HG02623 (cell line): ENCODE data around the gene LIX1L.

Experiments used
- ATAC-seq: cut with Tn5 transposase; IDR thresholded peaks from one replicate; pipeline ENCODE4 v1.9.1; 2021; ENCODE audit warnings: moderate library complexity; ENCODE audit not compliant: unreplicated experiment

The LIX1L gene

DNA sequence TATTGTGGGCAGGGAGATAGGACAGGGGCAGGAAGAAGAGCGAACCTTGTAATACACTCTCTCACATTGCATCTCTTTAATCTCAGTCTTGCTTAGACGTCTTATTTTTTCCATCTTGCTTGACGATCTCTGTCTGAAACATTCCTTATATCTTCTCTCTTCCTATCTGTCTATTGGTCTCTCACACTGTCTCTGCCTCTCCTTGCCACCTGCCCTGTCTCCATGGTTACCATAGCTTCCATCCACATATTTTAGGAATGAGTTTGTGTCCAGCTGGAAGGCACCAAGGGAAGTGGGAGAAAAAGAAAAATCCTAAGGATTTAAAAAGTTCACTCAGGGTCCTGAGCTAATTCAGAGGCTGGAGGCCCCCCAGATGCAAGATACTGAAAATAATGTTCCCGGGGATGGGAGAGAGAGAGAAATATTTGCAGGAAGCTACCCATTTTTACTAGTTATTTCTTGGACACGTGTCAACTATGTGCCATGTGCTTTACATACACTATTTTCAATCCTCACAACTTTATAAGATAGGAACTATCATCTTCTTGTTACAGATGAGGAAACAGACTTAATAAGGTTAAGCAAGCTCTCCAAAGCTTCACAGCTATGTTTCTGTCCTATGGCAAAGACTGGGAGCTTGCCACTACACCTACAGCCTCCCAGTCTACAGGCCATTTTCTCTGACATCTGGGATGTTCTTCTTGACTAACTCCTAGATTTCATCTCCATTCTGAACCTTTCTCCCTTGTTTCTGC, 5.6 kb upstream of the LIX1L start:
- no peak for ATAC-seq

- ATAC-seq, result no peak
Observed at GRCh38 chr1:145962157-145963102, 4.6 kb upstream of the LIX1L start.

DNA sequence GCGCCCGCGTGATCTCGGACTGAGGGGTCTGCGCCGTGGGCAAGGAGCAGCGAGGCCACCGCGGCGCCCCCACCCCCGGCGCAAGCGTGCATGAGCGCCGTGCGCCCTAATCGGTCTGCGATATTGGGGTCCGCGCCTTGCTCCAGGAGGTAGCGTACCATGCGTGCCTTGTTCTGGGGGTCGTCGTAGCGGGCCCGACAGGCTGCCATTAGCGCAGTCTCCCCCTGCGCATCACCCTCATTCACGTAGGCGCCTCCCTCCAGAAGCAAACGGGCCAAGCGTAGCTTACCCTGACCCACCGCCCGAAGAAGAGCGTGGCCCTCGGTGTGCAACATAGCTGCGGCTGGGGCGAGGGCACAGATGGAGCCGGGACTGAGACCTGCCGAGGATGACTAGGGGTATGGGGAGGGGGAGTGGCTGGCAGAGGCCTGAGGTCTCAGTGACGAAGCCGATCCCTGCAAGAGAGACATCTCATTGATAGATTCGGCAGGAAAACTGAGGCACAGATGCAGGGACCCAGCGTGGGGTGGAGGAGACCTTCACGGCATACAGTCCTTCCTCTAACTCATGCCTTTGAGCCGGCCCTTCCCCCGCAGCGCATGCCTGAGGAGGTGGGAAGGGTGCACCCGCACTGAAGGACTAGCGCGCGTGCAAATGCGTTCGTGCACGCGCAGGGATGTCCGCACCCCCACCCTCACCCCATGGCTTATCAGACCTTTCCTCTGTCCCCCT, 3.8 kb upstream of the LIX1L start:
- no peak for ATAC-seq

DNA sequence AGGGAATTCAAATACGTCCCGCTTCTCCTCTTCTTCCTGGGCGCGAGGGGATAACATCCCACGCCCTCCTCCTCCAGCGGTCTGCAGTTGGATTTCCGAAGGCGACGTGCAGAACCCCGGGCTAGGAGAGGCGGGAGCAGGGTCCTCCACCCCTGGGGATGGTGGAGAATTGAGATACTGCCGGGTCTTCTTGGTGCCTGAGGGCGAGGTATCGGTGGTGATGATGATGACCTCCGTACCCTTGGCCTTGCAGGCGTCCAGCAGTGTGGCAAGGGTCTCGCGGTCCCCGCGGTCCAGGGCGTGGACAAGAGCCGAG, 3.2 kb upstream of the LIX1L start:
- no peak for ATAC-seq

DNA sequence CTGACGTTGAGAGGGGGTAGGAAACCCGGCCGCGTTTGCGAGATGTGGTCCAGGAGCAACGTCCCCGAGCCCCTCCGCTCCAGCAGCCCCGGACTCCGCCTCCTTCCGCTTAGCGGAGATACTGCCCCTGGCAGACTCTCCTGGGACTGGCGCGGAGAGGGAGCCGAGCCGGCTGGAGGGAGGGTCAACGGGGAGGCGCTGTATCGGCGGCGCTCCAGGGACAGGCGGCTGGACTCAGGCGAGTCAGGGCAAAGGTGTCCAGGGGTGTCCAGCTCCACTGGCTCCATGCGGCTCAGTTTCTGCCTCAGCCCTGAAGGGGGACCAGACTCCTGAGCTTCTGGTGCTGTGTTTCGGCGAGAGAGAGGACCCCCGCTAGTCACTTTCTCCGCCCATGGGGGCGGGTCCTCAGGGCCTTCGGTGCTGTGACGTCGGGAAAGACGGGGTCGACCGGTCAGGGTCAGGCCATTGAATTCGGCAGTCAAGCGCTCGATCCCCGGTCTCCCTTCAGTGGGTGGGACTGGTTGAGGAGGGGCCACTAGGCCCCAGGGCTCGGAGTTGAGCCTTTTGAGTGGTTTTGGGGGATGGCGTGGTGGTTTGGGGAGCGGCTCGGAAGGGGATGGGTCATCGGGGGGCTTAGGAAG, 2.8 kb upstream of the LIX1L start:
- ATAC-seq, result no peak

- ATAC-seq, result no peak
Observed at GRCh38 chr1:145959957-145960467, 2.2 kb upstream of the LIX1L start.

DNA sequence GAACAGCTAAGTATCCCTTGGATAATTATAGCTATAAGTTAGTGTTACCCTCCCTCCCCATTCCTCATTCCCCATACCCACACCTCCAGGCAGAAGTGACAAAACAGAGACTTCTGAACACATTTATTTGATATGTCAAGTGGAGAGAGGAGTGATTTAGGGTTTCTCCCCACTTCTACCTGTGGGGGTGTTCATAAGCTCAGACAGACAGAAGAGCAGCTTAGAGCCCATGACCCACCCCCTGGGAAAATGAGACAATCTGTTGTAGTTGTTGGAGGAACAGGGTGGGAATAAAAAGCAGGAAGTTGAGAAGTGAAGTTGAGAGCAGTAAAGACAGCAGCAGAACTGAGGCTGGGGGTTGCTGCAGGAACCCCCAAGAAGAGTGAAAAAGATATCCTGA, 1.5 kb upstream of the LIX1L start:
- ATAC-seq, result no peak

DNA sequence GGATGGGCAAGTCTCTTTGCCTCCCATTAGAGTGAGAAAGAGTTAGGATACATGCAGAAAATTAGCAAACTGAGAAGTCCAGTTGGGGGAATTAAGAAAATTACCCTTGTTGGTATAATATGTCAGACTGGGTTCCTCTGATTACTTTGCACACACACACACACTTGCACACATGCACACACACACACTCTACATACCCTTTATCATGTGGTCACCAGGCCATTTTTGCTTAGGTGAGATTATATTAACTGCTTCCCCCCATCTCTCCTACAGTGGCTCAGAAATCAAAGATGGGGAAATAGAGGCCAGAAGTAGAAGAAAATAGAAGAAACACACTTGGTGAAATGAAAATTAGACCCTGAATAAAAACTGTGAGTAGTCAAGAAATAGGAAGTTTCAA, 917 bp upstream of the LIX1L start:
- no peak for ATAC-seq

- no peak for ATAC-seq
Observed at GRCh38 chr1:145956781-145957442, 905 bp downstream of the LIX1L start.

- ATAC-seq, result no peak
Observed at GRCh38 chr1:145956361-145956760, 1.5 kb downstream of the LIX1L start.

DNA sequence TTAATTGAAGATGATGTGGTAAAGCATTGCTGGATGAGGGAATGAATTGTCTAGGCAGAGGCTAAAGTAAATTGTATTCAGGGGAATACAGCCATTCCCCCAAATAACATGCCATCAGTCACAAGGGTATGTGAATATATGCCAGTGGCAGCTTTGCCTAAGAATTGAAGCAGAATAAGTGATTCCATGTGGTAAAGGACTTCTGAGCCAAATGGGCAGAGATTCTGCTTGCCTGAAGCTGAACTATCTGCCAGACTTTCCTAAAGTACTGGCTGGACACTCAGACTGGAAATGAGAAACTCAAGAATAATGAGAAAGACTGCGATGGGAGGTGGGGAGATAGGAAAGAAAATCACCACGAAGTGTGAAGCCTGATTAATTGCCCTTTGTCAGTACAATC, 2.4 kb downstream of the LIX1L start:
- ATAC-seq, result no peak

DNA sequence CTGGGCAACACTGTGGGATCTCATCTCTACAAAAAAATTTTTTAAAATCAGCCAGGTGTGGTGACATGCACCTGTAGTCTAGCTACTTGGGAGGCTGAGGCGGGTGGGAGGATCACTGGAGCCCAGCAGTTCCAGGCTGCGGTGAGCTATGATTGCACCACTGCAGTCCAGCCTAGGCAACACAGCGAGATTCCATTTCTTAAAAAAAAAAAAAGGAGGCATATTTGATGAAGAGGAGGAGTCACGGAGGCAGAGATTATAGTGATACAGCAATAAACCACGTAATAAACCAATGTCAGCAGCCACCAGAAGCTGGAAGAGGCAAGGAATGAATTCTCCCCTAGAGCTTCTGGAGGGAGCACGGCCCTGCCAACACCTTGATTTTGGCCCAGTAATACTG, 4.0 kb downstream of the LIX1L start:
- no peak for ATAC-seq

- no peak for ATAC-seq
Observed at GRCh38 chr1:145952903-145953302, 4.9 kb downstream of the LIX1L start.

- no peak for ATAC-seq
Observed at GRCh38 chr1:145951526-145951925, 6.3 kb downstream of the LIX1L start.

- ATAC-seq, result no peak
Observed at GRCh38 chr1:145949219-145949618, 8.6 kb downstream of the LIX1L start.

DNA sequence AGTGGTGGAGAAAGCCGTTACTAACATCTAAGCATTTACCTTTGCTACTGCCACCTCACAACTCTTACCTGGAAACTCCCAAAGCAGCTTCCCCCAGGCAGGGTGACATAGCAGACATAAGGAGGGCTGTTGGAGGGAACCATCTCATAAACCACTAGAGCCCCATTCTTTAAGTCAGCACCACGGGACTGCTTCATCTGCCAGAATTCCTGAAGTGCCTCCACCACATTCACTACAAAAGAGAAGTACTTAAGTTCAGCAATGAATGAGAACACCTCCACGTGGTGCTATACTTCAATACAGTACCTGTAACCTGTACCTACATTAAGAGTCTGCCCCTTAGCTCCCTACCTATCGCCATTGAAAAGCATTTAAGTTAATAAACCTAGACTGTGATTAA, 10.3 kb downstream of the LIX1L start:
- no peak for ATAC-seq

DNA sequence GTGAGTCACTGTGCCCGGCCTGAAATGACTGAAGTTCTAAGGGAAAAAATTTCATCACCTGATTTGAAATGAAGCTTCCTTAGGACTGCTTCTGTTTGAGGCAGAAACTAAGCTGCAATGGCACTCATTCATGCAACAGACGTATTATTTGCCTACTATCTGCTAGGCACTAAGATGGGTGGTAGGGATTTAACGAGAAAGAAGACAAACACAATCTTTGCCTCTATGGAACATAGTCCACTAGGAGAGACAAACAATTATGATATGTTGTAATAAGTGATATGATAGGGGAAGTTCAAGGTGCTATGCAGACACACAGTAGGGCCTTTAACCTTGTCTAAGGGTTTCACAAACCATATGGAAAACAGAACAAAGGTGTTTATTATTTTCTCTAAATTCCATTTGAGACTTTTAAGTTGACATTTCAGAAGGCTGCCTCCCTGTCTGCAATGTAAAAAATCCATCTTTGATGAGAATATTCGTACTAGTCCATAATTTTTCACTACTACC, 11.3 kb downstream of the LIX1L start:
- no peak for ATAC-seq

DNA sequence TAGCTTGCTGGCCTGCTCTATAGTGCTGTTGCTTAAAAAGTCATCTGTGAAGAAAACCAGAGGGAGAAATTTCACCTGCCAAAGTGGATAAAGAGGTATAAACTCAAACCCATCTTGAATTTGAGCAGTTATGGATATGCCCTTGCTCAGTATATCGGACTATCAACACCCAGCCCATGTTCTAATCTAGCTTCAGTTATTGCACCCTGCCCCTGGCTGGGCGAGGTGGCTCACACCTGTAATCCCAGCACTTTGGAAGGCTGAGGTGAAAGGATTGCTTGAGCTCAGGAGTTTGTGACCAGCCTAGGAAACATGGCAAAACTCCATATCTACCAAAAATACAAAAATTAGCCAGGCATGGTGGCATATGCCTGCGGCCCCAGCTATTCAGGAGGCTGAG, 13.3 kb downstream of the LIX1L start:
- ATAC-seq, result no peak

DNA sequence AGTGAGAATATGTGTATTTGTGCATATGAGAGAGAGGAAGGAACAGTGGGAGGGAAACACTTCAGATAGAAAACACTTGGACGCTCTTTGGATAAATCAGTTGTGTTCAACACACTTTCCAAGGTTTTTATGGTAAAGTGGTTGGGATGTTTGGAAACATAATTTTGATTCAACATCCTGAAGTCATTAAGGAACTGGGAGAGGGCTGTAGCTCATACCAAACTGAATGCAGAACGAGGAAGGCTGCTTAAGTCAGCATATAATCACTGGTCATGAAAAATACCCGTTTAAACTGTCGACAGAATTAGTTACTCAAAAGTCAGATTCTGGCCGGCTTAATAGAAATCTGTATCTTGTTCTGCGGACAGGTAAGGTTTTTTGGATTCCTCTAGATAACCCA, 14.9 kb downstream of the LIX1L start:
- no peak for ATAC-seq

DNA sequence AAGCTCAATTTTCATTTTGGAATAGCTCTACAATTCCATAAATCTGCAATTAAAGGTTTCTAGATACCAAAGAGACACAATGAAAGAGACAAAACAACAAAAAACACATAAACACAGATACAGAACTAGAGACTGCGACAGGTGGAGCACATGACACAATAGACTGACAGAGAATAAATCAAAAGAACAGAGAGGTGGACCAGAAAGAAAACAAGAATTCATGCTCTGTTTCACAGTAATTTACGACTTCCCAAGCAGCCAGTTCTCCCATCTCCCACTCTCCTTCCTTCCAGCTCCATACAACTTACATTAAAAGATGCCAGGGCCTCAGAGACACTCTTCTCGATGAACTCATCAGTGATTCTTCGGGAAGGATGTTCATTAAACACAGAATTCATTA, 15.4 kb downstream of the LIX1L start:
- no peak for ATAC-seq
